ENCODE results near the gene SLC25A33.

DNA sequence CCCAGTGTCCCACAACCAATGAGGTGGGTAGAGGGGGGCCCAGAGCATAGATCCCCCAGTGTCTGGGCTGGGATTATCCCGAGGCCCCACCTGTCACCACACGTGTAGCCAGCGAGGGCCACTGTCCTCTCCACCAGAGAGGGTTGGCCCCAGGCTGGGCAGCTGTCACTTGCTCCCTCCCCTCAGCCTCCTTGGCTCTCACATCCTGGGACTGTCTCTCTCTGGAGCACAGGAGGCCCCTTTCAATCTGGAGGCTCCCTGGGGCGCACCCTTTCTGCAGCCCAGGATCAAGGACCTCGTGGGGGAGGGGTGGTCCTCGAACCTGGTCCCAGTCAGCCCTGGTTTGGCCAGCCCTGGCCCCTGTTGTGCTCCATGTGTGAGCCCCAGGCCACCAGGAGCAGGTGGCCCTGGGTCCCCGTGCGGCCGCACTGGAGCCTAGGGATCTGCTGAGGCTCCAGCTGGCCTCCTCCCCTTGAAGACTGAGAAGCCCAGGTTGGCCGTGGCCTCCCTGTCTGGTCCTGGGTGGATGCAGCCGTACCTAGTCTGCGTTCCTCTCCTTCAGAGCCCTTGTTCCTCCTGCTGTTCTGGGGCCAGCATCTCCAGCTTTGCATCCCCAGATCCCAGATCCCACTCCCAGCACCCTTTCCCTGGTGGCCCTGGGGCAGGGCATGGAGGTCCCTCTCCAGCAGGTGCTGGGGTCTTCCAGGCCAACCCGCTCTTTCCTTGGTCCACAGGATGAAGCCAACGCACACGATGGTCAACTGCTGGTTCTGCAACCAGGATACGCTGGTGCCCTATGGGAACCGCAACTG lies 56.1 kb downstream of the SLC25A33 start:
- TF ChIP-seq, protein P1, sequence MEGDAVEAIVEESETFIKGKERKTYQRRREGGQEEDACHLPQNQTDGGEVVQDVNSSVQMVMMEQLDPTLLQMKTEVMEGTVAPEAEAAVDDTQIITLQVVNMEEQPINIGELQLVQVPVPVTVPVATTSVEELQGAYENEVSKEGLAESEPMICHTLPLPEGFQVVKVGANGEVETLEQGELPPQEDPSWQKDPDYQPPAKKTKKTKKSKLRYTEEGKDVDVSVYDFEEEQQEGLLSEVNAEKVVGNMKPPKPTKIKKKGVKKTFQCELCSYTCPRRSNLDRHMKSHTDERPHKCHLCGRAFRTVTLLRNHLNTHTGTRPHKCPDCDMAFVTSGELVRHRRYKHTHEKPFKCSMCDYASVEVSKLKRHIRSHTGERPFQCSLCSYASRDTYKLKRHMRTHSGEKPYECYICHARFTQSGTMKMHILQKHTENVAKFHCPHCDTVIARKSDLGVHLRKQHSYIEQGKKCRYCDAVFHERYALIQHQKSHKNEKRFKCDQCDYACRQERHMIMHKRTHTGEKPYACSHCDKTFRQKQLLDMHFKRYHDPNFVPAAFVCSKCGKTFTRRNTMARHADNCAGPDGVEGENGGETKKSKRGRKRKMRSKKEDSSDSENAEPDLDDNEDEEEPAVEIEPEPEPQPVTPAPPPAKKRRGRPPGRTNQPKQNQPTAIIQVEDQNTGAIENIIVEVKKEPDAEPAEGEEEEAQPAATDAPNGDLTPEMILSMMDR (IDR thresholded peaks at IDR 0.05; ENCODE audit: borderline replicate concordance, extremely low read depth, low read length, poor library complexity, severe bottlenecking) = no peak
- no peak for TF ChIP-seq EZH2 (IDR thresholded peaks at IDR 0.05; ENCODE audit: borderline replicate concordance, low read depth, low read length, severe bottlenecking)

Measured in DND-41 (cell line).